Activated CD8-positive, alpha-beta memory T cell treated with anti-CD3 and anti-CD28 coated beads, Interleukin-2, amount 50 U/mL, for 24 hours (primary cell): ENCODE results near the gene PNPLA1.

ENCODE experiments used
- DNase-seq: peaks from one replicate; pipeline ENCODE4 v3.0.0-alpha.2; 2020; ENCODE audit errors: extremely low read depth

PNPLA1 gene, protein sequence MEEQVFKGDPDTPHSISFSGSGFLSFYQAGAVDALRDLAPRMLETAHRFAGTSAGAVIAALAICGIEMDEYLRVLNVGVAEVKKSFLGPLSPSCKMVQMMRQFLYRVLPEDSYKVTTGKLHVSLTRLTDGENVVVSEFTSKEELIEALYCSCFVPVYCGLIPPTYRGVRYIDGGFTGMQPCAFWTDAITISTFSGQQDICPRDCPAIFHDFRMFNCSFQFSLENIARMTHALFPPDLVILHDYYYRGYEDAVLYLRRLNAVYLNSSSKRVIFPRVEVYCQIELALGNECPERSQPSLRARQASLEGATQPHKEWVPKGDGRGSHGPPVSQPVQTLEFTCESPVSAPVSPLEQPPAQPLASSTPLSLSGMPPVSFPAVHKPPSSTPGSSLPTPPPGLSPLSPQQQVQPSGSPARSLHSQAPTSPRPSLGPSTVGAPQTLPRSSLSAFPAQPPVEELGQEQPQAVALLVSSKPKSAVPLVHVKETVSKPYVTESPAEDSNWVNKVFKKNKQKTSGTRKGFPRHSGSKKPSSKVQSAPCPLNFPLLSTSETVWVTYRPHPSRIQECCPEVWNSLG

DNA sequence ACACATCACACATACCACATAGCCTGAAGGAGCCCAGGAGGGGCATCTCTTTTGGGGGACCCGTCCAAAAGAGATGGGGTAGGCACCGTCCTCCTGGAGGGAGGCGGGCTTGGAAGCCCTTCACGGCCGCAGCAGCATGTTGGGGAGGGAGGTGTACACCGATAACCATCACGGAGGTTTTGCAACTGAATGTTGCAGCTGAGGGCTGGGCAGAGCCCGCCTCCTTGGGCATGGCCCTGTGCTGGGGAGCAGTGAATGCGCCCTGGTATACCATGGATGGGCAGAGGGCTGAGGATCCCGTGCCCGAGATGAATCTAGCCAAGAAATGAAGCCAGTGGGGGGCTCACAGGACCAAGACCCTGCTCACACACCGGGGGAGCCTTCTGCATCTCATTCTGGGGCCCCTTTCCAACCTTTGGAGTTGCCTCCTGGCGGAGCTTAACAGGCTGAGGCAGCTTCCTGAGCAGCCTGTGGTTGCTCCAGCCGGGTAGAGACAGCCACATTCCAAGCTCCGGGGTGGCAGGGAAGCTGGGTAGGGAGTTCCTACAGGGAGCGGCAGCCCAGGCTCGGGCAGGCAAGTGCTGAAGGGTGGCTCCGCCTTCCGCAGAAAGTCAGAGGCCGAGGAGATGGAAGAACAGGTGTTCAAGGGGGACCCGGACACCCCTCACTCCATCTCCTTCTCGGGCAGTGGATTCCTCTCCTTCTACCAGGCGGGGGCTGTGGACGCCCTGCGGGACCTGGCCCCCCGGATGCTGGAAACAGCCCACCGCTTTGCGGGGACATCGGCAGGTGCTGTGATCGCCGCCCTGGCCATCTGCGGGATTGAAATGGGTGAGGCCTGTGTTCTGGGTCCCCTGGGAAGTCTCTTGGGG lies at the start of gene PNPLA1:
Gene PNPLA1 (plus strand): TSS at position 227 of the 872 bp plus-strand sequence. CDS start 400 bp downstream, at position 627.
- no peak for DNase-seq

- DNase-seq: no peak
Observed at GRCh38 chr6:36220226-36220625, 49.6 kb upstream of the PNPLA1 start.

GRCh38 chr6:36221674-36222073 lies 48.2 kb upstream of the PNPLA1 start:
- DNase-seq: no peak

DNA sequence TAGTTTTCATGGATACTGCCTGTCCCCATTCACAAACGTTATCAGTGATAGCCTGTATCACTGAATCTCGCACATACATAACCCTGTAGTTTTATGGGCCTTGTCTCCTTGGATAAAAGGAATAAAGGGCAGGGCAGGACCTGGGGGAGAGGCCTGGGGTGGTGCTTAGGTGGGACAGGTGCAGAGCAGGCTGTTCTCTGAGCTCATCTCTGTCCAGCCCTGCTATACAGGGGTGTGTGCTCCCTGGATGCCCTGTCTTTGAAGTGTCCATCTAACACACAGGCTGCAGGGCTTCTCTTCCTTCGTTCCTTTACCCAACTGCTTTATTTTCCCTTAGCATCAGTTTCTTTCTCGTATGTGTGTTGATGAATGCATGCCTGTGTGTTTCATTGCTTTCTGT lies 46.9 kb upstream of the PNPLA1 start:
- no peak for DNase-seq

DNA sequence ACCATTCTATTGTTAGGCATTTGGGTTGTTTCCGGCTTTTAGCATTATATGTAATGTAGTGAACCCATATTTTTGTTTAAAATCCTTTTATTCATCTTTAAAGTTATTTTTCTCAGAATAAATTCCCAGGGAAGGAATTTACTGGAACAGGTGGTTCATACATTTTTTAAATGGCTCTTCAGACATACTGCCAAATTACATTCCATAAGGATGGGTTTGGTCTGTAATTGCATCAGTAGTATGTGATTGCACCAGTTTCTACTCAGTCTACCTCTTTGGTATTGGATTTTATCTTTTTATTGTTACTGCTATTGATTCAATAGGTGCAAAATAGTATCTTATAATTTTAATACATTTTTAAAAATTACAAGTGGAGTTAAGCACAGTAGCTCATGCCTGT lies 46.2 kb upstream of the PNPLA1 start:
- DNase-seq: no peak

- DNase-seq: no peak
Observed at GRCh38 chr6:36224918-36225461, 44.9 kb upstream of the PNPLA1 start.

- no peak for DNase-seq
Observed at GRCh38 chr6:36226438-36227047, 43.3 kb upstream of the PNPLA1 start.

GRCh38 chr6:36227379-36228228 lies 42.3 kb upstream of the PNPLA1 start:
- no peak for DNase-seq

GRCh38 chr6:36229223-36229622 lies 40.6 kb upstream of the PNPLA1 start:
- DNase-seq: no peak

GRCh38 chr6:36230371-36230770 lies 39.5 kb upstream of the PNPLA1 start:
- no peak for DNase-seq

DNA sequence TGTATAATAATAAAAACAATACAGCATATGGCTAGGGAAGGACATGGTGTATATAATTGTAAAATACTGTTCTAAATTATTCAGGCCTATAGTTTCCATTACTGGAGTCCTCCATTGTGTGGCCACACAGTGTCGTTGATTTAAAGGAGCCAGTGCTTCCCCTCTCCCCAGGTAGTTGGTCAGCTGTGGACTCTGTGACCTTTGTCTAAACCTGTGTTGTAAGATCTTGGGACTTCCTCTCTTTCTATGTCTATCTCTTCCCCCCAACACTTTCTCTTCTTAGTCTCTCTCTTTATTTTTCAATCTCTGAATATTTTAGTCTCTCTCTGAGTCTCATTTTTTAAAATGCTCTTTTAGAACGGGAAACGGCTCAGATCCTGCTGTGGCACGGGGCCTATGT lies 37.7 kb upstream of the PNPLA1 start:
- DNase-seq: no peak

DNA sequence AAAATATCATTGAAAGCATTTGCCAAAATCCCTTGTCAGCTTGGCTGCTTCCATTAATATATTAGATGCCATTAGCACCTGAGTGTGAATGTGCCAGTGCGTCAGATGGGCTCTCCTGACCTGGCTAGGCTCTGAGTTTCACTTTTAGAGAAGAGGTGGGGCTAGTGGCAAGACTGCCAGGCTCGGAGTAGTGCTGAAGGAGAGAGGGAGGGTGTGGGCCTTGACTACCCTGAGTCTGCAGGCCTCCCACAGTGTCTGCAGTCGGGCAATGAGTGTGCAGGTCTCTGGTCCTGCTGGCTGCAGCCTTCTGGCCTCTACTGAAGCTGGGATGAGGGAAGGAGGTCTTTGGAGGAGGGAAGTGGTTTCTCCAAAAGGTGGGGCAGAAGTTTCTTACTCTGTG lies 34.6 kb upstream of the PNPLA1 start:
- DNase-seq: no peak

DNA sequence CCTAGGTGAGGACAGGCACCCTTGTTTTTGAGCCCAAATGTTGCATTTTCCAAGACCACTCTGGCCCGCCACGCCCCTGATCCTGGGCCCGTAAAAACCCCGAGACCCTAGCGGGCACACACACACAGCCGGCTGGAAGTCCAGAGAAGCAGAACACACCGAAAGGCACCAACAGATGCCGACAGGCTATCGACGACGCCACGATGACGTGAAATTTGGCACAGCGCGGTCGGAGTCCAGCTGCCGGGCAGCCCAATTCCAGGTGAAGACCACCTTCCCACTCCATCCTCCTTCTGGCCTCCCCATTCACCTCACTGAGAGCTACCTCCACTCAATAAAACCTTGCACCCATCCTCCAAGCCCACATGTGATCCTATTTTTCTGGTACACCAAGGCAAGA lies 34.0 kb upstream of the PNPLA1 start:
- DNase-seq: no peak

GRCh38 chr6:36239774-36240173 lies 30.1 kb upstream of the PNPLA1 start:
- no peak for DNase-seq

- no peak for DNase-seq
Observed at GRCh38 chr6:36241728-36242127, 28.1 kb upstream of the PNPLA1 start.

DNA sequence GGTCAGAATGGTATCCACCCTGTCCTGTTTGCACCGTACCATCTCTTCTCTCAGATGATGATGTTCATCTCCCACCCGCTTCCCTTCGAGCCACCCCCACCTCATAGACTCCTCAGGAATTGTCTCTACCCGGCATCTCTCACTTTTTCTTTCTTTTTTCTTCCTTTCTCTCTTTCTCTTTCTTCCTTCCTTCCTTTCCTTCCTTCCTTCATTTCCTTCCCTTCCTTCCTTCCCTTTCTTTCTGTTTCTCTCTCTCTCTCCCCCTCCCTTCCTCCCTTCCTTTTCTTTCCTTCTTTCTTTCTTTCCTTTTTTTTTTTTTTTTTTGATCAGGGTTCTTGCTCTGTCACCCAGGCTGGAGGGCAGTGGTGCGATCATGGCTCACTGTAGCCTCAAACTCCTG lies 27.7 kb upstream of the PNPLA1 start:
- no peak for DNase-seq

- no peak for DNase-seq
Observed at GRCh38 chr6:36242626-36243025, 27.2 kb upstream of the PNPLA1 start.

DNA sequence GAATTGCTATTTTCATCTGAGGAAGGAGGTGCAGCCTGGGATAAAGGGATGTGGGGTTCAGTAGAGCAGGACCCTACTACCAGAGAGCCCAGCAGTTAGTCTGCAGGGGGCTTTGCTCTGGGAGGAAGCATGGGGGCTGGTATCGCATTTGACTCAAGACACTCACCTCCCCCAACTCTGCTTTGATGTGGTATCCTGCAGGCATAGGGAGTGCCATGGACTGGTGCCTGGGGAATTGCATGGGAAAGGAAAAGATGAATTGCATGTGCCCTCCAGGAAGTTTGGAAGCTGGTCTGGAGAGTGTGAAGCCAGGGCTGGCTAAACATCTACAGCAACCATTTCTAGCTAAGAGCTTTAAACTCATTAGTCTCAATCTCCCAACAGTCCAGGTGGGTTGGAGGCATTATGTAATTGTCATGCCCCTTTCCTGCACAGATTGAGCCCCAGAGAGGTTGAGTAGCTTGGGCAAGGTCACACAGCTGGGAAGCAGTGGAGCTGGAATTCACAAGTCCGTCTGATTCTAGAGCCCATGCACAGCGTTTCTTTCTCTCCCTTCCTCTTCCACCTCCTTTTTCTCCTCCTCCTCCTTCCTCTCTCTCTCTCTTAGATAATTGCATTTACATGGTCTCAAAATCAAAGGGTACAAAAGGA lies 26.2 kb upstream of the PNPLA1 start:
- DNase-seq: no peak

- no peak for DNase-seq
Observed at GRCh38 chr6:36244641-36245280, 25.1 kb upstream of the PNPLA1 start.

GRCh38 chr6:36245572-36246061 lies 24.2 kb upstream of the PNPLA1 start:
- no peak for DNase-seq
